Skin epidermis (tissue), 12 donors: ENCODE measurements around the gene SPZ1.
"Not testable (repeated sequence)": the region's sequence is repeated elsewhere in the genome, so short reads cannot be mapped to it uniquely, and the experiment has no call there.

Source experiments
- H3K27ac ChIP-seq, 21 experiments: fragments of 200-600 bp; sonication (generic) in 11 of 21; one replicate each; pipeline ENCODE4 v1.5.0; 2020; ENCODE audit warnings: mild to moderate bottlenecking in 3 of 21, inconsistent platforms in 2 of 21, moderate library complexity in 2 of 21
- H3K4me3 ChIP-seq, 7 experiments: fragments of 200-600 bp; sonication (generic) in 2 of 7; one replicate each; pipeline ENCODE4 v1.5.0; 2020; ENCODE audit warnings: inconsistent platforms in 2 of 7, mild to moderate bottlenecking in 2 of 7, moderate library complexity in 1 of 7

Gene SPZ1

GRCh38 chr5:80326468-80326867 is 6.7 kb downstream of the SPZ1 start:
- H3K27ac ChIP-seq: no peak overlapping the region
- H3K4me3 ChIP-seq: no peak overlapping the region

- Histone ChIP-seq H3K27ac (no peak overlapping the region), H3K4me3 (no peak overlapping the region)
Measured at GRCh38 chr5:80337379-80337778, 17.6 kb downstream of the SPZ1 start.

- Histone ChIP-seq H3K4me3 (no peak overlapping the region), H3K27ac (no peak overlapping the region)
Measured at GRCh38 chr5:80339116-80339515, 19.3 kb downstream of the SPZ1 start.

- Histone ChIP-seq H3K4me3 (no peak overlapping the region), H3K27ac (no peak overlapping the region)
Measured at GRCh38 chr5:80341016-80341775, 21.4 kb downstream of the SPZ1 start.

GRCh38 chr5:80343067-80343466 is 23.3 kb downstream of the SPZ1 start:
- H3K27ac ChIP-seq: no peak overlapping the region
- no peak overlapping the region for H3K4me3 ChIP-seq

- Histone ChIP-seq H3K27ac (no peak overlapping the region), H3K4me3 (no peak overlapping the region)
Measured at GRCh38 chr5:80346055-80346454, 26.3 kb downstream of the SPZ1 start.

GRCh38 chr5:80348171-80348570 is 28.4 kb downstream of the SPZ1 start:
- no peak overlapping the region for H3K27ac ChIP-seq

GRCh38 chr5:80351019-80351418 is 31.2 kb downstream of the SPZ1 start:
- not testable (repeated sequence) for H3K27ac ChIP-seq, H3K4me3 ChIP-seq

More at GRCh38 chr5:80348171-80348570, 28.4 kb downstream of the SPZ1 start:
- no peak overlapping the region for H3K4me3 ChIP-seq

- Histone ChIP-seq H3K4me3 (no peak overlapping the region), H3K27ac (no peak overlapping the region)
Measured at GRCh38 chr5:80355686-80356085, 35.9 kb downstream of the SPZ1 start.

GRCh38 chr5:80357671-80358070 is 37.9 kb downstream of the SPZ1 start:
- no peak overlapping the region for H3K4me3 ChIP-seq
- no peak overlapping the region for H3K27ac ChIP-seq

- H3K4me3 ChIP-seq: no peak overlapping the region
- no peak overlapping the region for H3K27ac ChIP-seq
Measured at GRCh38 chr5:80360914-80361444, 41.2 kb downstream of the SPZ1 start.

- Histone ChIP-seq H3K27ac (no peak overlapping the region), H3K4me3 (no peak overlapping the region)
Measured at GRCh38 chr5:80364892-80365291, 45.1 kb downstream of the SPZ1 start.

- peak overlapping the region in 1 of 21 experiments; percentile 23 for H3K27ac ChIP-seq
- H3K4me3 ChIP-seq: no peak overlapping the region
Measured at GRCh38 chr5:80368661-80369480, 49.1 kb downstream of the SPZ1 start.

GRCh38 chr5:80369521-80369920 is 49.7 kb downstream of the SPZ1 start:
- Histone ChIP-seq H3K27ac (no peak overlapping the region), H3K4me3 (no peak overlapping the region)

GRCh38 chr5:80370390-80370789 is 50.6 kb downstream of the SPZ1 start:
- Histone ChIP-seq H3K4me3 (no peak overlapping the region), H3K27ac (no peak overlapping the region)
